Mesothelial cell of epicardium (in vitro differentiated cells): ENCODE measurements around the gene DCAF7. TPM values are rescaled to one million over a fixed set of nuclear protein-coding genes. Genes with fewer than 3 reads are reported as not detected.

Experiments
- DNase-seq, 2 experiments: peaks; one replicate each; pipeline ENCODE4 v3.0.0; 2021; ENCODE audit warnings: low spot score in 2 of 2; ENCODE audit not compliant: unreplicated experiment in 2 of 2
- H3K27ac Mint-ChIP-seq: 2 replicates; pipeline ENCODE4 v1.8.0; 2021; ENCODE audit warnings: mixed read lengths
- H3K27me3 Mint-ChIP-seq: 2 replicates; pipeline ENCODE4 v1.8.0; 2021; ENCODE audit warnings: low read depth, mixed read lengths
- H3K36me3 Mint-ChIP-seq: 2 replicates; pipeline ENCODE4 v1.8.0; 2021; ENCODE audit warnings: mixed read lengths
- H3K4me1 Mint-ChIP-seq: 2 replicates; pipeline ENCODE4 v1.8.0; 2021; ENCODE audit warnings: mixed read lengths
- H3K4me3 Mint-ChIP-seq: 2 replicates; pipeline ENCODE4 v1.8.0; 2021; ENCODE audit warnings: mild to moderate bottlenecking, moderate library complexity, mixed read lengths
- H3K9me3 Mint-ChIP-seq: 2 replicates; pipeline ENCODE4 v1.8.0; 2021; ENCODE audit warnings: mixed read lengths
- CTCF ChIP-seq: fragments of 200-600 bp; sonication (generic); IDR thresholded peaks from one replicate; pipeline ENCODE4 v1.5.0; 2021; ENCODE audit warnings: antibody characterized with exemption; ENCODE audit not compliant: unreplicated experiment
- total RNA-seq: library from RNA; stranded (reverse); gene quantifications from 3 replicates; pipeline ENCODE4 v1.2.1, GENCODE V29; 2021

Gene DCAF7, protein sequence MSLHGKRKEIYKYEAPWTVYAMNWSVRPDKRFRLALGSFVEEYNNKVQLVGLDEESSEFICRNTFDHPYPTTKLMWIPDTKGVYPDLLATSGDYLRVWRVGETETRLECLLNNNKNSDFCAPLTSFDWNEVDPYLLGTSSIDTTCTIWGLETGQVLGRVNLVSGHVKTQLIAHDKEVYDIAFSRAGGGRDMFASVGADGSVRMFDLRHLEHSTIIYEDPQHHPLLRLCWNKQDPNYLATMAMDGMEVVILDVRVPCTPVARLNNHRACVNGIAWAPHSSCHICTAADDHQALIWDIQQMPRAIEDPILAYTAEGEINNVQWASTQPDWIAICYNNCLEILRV
- 144 to 155 TPM (median 149 TPM) in 3 replicates for total RNA-seq

- DNase-seq = peak; percentile 94 to 98
- H3K27ac Mint-ChIP-seq = peak within 1 kb of the TSS; percentile 99
- peaks cover 33% of the 10 kb centered on the region for H3K4me1 Mint-ChIP-seq
- no peaks in the 10 kb centered on the region for H3K27me3 Mint-ChIP-seq
- H3K9me3 Mint-ChIP-seq = no peaks in the 10 kb centered on the region
- H3K36me3 Mint-ChIP-seq = no peaks in the 10 kb centered on the region
- peak within 1 kb of the TSS; percentile 99 for H3K4me3 Mint-ChIP-seq
- TF ChIP-seq CTCF = no peak
Measured at GRCh38 chr17:63549946-63550816, at the start of gene DCAF7. TSS of gene DCAF7 (plus strand) at chr17:63550477. CDS start at chr17:63550678, 201 bp downstream.

GRCh38 chr17:63500543-63501390 lies 49.5 kb upstream of the DCAF7 start:
- no peak for TF ChIP-seq CTCF
- peaks cover 5% of the 10 kb centered on the region for H3K9me3 Mint-ChIP-seq
- H3K27ac Mint-ChIP-seq = no peak overlapping the region
- H3K36me3 Mint-ChIP-seq = no peaks in the 10 kb centered on the region
- no peak overlapping the region for H3K4me3 Mint-ChIP-seq
- DNase-seq = no peak
- peaks cover 11% of the 10 kb centered on the region for H3K4me1 Mint-ChIP-seq
- H3K27me3 Mint-ChIP-seq = peaks cover 51% of the 10 kb centered on the region

GRCh38 chr17:63503341-63503705 lies 47.0 kb upstream of the DCAF7 start:
- no peak for TF ChIP-seq CTCF
- Mint-ChIP-seq H3K4me3 (no peak overlapping the region), H3K27ac (no peak overlapping the region), H3K4me1 (peaks cover 11% of the 10 kb centered on the region), H3K36me3 (no peaks in the 10 kb centered on the region), H3K9me3 (peaks cover 5% of the 10 kb centered on the region), H3K27me3 (peaks cover 72% of the 10 kb centered on the region)
- no peak for DNase-seq

DNA sequence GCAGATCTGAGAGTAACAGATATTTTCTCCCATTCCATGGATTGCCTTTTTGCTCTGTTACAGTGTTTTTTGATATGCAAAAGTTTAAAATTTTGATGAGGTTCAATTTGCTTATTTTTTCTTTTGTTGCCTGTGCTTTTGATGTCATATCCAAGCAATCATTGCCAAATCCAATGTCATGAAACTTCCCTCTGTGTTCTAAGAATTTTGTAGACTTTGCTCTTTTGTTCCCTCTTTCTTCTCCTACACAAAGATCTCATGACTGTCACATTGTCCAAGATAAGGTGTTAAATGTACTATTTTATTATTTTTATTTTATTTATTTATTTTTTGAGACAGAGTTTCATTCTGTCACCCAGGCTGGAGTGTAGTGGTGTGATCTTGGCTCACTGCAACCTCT lies 46.0 kb upstream of the DCAF7 start:
- no peak overlapping the region for H3K4me3 Mint-ChIP-seq
- no peak overlapping the region for H3K27ac Mint-ChIP-seq
- TF ChIP-seq CTCF = no peak
- peaks cover 11% of the 10 kb centered on the region for H3K4me1 Mint-ChIP-seq
- DNase-seq = no peak
- peaks cover 74% of the 10 kb centered on the region for H3K27me3 Mint-ChIP-seq
- peaks cover 5% of the 10 kb centered on the region for H3K9me3 Mint-ChIP-seq
- no peaks in the 10 kb centered on the region for H3K36me3 Mint-ChIP-seq

- H3K27me3 Mint-ChIP-seq = peaks cover 79% of the 10 kb centered on the region
Measured at GRCh38 chr17:63505341-63505740, 44.9 kb upstream of the DCAF7 start.

More at GRCh38 chr17:63505341-63505740, 44.9 kb upstream of the DCAF7 start:
- Mint-ChIP-seq H3K4me1 (peaks cover 11% of the 10 kb centered on the region), H3K27ac (no peak overlapping the region), H3K4me3 (no peak overlapping the region), H3K36me3 (no peaks in the 10 kb centered on the region), H3K9me3 (peaks cover 5% of the 10 kb centered on the region)
- DNase-seq = no peak
- no peak for TF ChIP-seq CTCF
